HEK293T (cell line): ENCODE data around the gene GLIPR2.

Source experiments
- CTCF ChIA-PET: fragments of 350-600 bp; formaldehyde crosslinking; extraction: SDS; loops from one replicate; lab custom pipeline; 2021; ENCODE audit warnings: antibody characterized with exemption, inconsistent platforms; lab: Yijun Ruan, JAX
- POLR2A ChIA-PET: fragments of 350-600 bp; formaldehyde crosslinking; extraction: SDS; loops from one replicate; lab custom pipeline; 2020; ENCODE audit warnings: antibody characterized with exemption, inconsistent platforms; lab: Yijun Ruan, JAX
- DNase-seq: peaks from one replicate; pipeline ENCODE4 v3.0.0; 2012; ENCODE audit warnings: mixed read lengths; ENCODE audit errors: extremely low spot score
- ARNT ChIP-seq: fragments of 450-650 bp; IDR thresholded peaks from 2 replicates; pipeline ENCODE4 v1.6.1; 2017; ENCODE audit warnings: mild to moderate bottlenecking
- BHLHE40 ChIP-seq: fragments of 450-650 bp; IDR thresholded peaks from 2 replicates; pipeline ENCODE4 v1.6.1; 2016; ENCODE audit warnings: mild to moderate bottlenecking, moderate library complexity, borderline replicate concordance
- CTBP1 ChIP-seq: fragments of 450-650 bp; IDR thresholded peaks from 2 replicates; pipeline ENCODE4 v1.6.1; 2016; ENCODE audit warnings: borderline replicate concordance
- ELF4 ChIP-seq: fragments of 450-650 bp; IDR thresholded peaks from 2 replicates; pipeline ENCODE4 v1.6.1; 2017; ENCODE audit warnings: antibody characterized with exemption
- FOXA1 ChIP-seq: fragments of 450-650 bp; IDR thresholded peaks from 2 replicates; pipeline ENCODE4 v1.6.1; 2016; ENCODE audit warnings: mild to moderate bottlenecking
- FOXK2 ChIP-seq: fragments of 450-650 bp; IDR thresholded peaks from 2 replicates; pipeline ENCODE4 v1.6.1; 2016; ENCODE audit warnings: mild to moderate bottlenecking
- FOXM1 ChIP-seq: fragments of 450-650 bp; IDR thresholded peaks from 2 replicates; pipeline ENCODE4 v1.6.1; 2017; ENCODE audit warnings: mild to moderate bottlenecking, borderline replicate concordance
- HDGF ChIP-seq: fragments of 450-650 bp; IDR thresholded peaks from 2 replicates; pipeline ENCODE4 v1.6.1; 2017; ENCODE audit warnings: antibody characterized with exemption, borderline replicate concordance
- L3MBTL2 ChIP-seq: fragments of 450-650 bp; conservative IDR thresholded peaks from 2 replicates; pipeline ENCODE4 v1.6.1; 2016; ENCODE audit warnings: mild to moderate bottlenecking
- LEF1 ChIP-seq: fragments of 450-650 bp; IDR thresholded peaks from 2 replicates; pipeline ENCODE4 v1.6.1; 2017; ENCODE audit warnings: mild to moderate bottlenecking, borderline replicate concordance
- NFRKB ChIP-seq: fragments of 450-650 bp; IDR thresholded peaks from 2 replicates; pipeline ENCODE4 v1.6.1; 2016; ENCODE audit warnings: mild to moderate bottlenecking, moderate library complexity
- PKNOX1 ChIP-seq: fragments of 450-650 bp; IDR thresholded peaks from 2 replicates; pipeline ENCODE4 v1.6.1; 2016
- SP1 ChIP-seq: fragments of 450-650 bp; IDR thresholded peaks from 2 replicates; pipeline ENCODE4 v1.6.1; 2017
- SUZ12 ChIP-seq: fragments of 450-650 bp; IDR thresholded peaks from 2 replicates; pipeline ENCODE4 v1.6.1; 2016; ENCODE audit warnings: mild to moderate bottlenecking
- TARDBP ChIP-seq: fragments of 450-650 bp; IDR thresholded peaks from 2 replicates; pipeline ENCODE4 v1.6.1; 2016
- ZNF384 ChIP-seq: fragments of 450-650 bp; IDR thresholded peaks from 2 replicates; pipeline ENCODE4 v1.6.1; 2016

GLIPR2 gene

GRCh38 chr9:36093384-36093783, 43.1 kb upstream of the GLIPR2 start:
- no peak for TF ChIP-seq L3MBTL2
- no peak for TF ChIP-seq SP1
- no peak for TF ChIP-seq ARNT
- no peak for TF ChIP-seq SUZ12
- DNase-seq = no peak
- ChIA-PET CTCF (no interaction called here), POLR2A (no interaction called here)

GRCh38 chr9:36099718-36100117, 36.8 kb upstream of the GLIPR2 start:
- POLR2A ChIA-PET = no interaction called here
- DNase-seq = no peak
- TF ChIP-seq NFRKB (no peak), SP1 (no peak), ARNT (no peak), TARDBP (no peak), BHLHE40 (no peak), PKNOX1 (no peak), FOXK2 (no peak), ZNF384 (no peak), ELF4 (no peak), SUZ12 (no peak), LEF1 (no peak), FOXA1 (no peak), FOXM1 (no peak), HDGF (no peak)
- CTCF ChIA-PET = interaction anchor here (0.6 kb wide), 1 partner anchor 90 kb away, joined by 3 read pairs; no protein-coding TSS in a partner anchor

DNA sequence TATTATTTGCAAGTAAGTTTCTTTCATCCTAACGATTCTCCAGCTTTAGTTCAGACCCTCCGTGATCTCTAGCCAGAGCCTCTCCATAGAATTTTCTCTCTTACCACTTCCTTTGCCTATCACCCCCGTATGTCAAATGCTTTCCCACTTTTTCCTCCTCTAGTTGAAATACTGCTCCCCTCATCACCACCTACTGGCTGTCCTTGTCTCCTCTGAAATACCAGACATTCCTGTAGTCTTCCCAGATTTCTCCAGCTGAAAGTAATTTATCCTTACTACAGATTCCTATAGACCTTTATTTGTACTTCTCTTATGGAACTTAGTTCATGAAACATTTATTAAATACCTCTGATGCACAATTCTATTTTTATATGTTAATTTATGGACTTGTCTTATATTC, 36.0 kb upstream of the GLIPR2 start:
- POLR2A ChIA-PET = no interaction called here
- TF ChIP-seq ELF4 (no peak), FOXK2 (no peak), NFRKB (no peak), SUZ12 (no peak)
- CTCF ChIA-PET = no interaction called here
- DNase-seq = no peak

DNA sequence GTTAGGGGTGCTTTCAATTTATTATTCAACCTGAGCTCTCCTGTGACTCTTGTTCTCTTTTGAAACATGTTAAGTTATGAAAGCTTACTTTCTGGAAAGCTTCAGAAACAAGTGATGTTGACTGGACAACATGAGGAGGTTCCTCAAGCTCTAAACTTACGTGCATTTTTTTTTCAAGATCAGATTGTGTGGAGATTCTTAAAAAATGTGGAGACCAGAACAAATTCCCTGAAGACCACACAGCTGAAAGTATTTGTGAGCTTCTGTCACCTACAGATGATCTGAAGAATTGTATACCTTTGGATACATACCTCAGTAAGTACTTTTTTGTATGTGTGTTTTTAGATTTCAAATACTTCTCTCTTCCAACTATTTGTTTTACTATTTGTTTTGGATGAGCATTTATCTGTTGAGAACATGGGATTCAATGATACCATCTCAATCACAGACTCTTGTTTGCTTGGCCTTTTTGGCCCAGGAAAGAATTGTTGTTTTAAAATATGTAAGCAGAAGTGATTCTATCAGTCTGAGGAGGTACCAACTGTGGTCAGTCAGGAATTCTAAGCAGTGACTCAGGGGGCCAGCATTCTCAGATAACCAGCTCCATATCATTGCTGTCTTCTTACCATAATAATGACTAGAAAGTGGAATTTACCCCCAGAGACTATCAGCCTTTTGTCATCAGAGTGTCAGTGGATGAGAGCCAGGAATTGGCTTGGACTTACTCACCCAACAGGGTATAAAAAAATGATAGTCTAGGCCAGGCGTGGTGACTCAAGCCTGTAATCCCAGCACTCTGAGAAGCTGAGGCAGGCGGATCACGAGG, 34.4 kb upstream of the GLIPR2 start:
- CTCF ChIA-PET = interaction anchor here (0.7 to 2.1 kb wide), 9 partner anchors 12 to 234 kb away, joined by 3 to 11 read pairs (median 5); no protein-coding TSS in a partner anchor
- POLR2A ChIA-PET = interaction anchor here (0.7 kb wide), 1 partner anchor 88 kb away, joined by 3 read pairs; the partner anchor contains the start of gene CLTA
- no peak for DNase-seq
- TF ChIP-seq FOXA1 = no peak
- no peak for TF ChIP-seq TARDBP
- TF ChIP-seq SUZ12 = no peak
- no peak for TF ChIP-seq CTBP1
- TF ChIP-seq PKNOX1 = no peak
- no peak for TF ChIP-seq SP1
- TF ChIP-seq ZNF384 = no peak
- no peak for TF ChIP-seq ELF4
- TF ChIP-seq FOXM1 = no peak
- no peak for TF ChIP-seq BHLHE40
- no peak for TF ChIP-seq HDGF
- TF ChIP-seq FOXK2 = no peak
- no peak for TF ChIP-seq NFRKB
- TF ChIP-seq L3MBTL2 = no peak
- no peak for TF ChIP-seq LEF1
- TF ChIP-seq ARNT = no peak

GRCh38 chr9:36102742-36103495, 33.6 kb upstream of the GLIPR2 start:
- ChIA-PET CTCF (interaction anchor here (0.7 to 2.1 kb wide), 10 partner anchors 10 to 233 kb away, joined by 3 to 11 read pairs (median 5); partner anchors contain the start of gene CLTA), POLR2A (interaction anchor here (0.7 kb wide), 1 partner anchor 88 kb away, joined by 3 read pairs; the partner anchor contains the start of gene CLTA)
- peak; percentile 73 for DNase-seq
- TF ChIP-seq FOXK2 (no peak), ZNF384 (peak; percentile 27; the same call in 1 of the 2 replicates)

GRCh38 chr9:36109071-36109470, 27.5 kb upstream of the GLIPR2 start:
- TF ChIP-seq PKNOX1 (no peak), L3MBTL2 (no peak), ELF4 (no peak), FOXK2 (no peak), NFRKB (no peak), TARDBP (no peak), ZNF384 (no peak), HDGF (no peak), FOXA1 (no peak), SUZ12 (no peak), SP1 (no peak), LEF1 (no peak)
- CTCF ChIA-PET = no interaction called here
- no peak for DNase-seq
- POLR2A ChIA-PET = interaction anchor here (1.4 kb wide), 1 partner anchor 82 kb away, joined by 3 read pairs; the partner anchor contains the start of gene CLTA
